ENCODE results near the gene SORCS1. TPM values are rescaled to one million over a fixed set of nuclear protein-coding genes. Genes with fewer than 3 reads are reported as not detected.

Gene SORCS1
- total RNA-seq, 1 donor from 2014 or later: 5.8 TPM

DNA sequence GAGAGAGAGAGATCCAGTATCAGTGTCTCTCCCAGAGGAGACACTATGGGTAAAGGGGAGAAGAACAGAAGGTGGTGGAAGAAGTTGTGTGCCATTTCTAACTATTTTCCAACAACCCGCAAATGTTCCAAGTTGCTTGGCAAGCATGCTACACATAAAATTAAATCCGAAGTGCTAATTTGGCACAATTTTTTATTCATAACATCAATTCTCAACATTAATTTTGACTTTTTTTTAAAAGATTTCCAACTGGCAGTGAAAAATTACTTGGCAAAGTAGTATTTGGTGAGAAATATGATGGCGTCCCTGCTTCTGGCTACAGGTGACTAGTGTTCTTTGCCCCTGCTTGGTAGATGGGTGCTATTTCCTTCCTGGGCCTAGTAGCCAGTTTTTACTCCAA lies 622.0 kb downstream of the SORCS1 start:
- DNase-seq (ENCODE audit: low spot score): no peak

DNA sequence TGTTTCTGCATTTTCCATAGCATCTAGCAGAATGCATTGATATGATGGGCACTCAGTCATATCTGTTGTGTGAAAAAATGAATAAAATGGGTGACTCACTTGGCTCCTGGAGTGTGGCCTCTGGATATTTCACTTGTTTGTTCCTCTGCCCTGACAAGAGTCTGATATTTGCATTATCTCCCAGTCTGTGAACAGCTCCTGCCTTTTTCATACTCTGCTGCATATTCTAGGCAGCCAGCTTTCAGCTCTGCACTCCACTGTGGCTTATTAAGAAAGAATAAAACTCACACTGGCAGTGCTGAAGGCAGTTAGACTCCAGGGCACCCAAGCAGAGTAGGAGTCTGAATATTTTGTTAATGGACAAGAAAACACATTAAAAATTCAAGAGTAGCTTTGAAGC lies 623.9 kb downstream of the SORCS1 start:
- DNase-seq (ENCODE audit: low spot score): no peak

DNA sequence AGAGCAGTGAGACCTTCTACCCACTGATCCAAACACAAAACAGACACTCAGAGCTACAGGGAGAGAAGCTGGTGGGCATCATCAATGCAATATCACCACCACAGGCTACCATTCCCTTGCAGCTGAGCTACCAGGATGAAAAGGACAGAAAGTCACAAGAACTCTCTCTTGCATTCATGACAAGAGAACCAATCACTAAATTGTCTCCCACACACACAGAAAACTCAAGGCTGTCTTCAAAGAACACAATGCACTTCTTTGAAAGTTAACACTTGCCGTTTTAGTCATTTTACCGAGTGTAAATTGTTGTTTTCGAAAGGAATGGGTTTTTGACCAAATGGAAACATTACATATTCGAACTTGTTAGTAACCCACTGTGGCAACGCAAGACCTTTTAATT lies 626.6 kb downstream of the SORCS1 start:
- DNase-seq (ENCODE audit: low spot score): no peak

GRCh38 chr10:106535304-106535953 lies 629.1 kb downstream of the SORCS1 start:
- no peak for DNase-seq (ENCODE audit: low spot score)

DNA sequence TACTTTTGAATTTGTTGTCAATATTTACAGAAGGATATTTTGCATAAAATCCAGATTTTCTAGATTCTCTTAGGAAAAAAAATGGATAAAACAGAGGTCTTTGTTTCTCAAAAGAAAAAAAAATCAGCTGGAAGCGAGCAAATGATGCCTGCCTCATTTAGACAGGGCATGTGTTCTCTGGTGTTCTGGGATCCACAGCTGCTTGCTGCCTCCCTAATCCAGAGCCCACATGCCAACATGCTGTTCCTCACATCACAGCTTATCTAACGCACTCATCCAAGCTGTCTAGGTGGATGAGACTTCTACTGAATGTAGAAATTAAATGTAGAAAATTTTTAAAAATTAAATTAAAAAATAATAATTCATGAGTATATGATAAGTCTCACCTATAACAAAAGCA lies 630.1 kb downstream of the SORCS1 start:
- no peak for DNase-seq (ENCODE audit: low spot score)

DNA sequence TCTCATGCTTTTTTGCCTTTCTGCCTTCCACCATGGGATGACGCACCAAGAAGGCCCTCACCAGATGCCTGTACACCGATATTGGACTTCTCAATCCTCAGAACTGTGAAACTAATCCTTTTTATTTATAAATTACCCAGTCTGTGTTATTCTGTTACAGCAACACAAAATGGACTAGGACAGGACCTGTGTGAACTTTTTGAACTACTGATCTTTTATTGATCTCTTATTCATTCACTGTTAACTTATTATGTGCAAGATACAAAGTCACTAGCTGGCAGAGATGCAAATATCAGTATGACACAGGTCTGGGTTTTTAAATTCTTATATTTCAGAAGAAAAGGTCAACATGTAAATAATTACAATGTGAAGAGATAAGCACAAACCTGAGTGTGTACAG lies 635.8 kb downstream of the SORCS1 start:
- DNase-seq (ENCODE audit: low spot score): no peak

DNA sequence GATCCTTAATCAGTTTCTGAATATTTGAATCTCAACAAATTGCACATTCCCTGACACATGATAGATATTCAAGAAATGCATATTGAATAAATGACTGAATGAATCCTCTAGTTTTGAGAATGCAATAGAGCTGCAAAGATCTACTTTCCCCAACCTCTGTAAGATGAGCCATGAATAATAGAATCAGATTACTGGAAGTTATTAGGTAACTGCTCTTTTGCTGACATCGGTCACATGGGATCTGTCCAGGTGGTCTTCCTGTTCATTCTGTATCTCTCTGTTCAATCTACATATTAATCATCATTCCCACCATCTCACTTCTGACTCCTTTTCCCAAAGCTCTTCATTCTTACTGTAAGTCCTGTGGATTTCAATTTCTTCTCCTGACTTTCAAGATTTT lies 638.7 kb downstream of the SORCS1 start:
- no peak for DNase-seq (ENCODE audit: low spot score)

All from umbilical cord (tissue), 2 donors.